GM21619 (cell line): ENCODE data around the gene XDH.

Experiments used
- ATAC-seq: cut with Tn5 transposase; IDR thresholded peaks from one replicate; pipeline ENCODE4 v1.9.1; 2021; ENCODE audit not compliant: unreplicated experiment

Gene XDH

GRCh38 chr2:31414601-31415241 lies at the start of gene XDH:
Gene XDH (minus strand): TSS chr2:31414742. CDS start chr2:31414666, 76 bp downstream.
- no peak for ATAC-seq

- ATAC-seq = no peak
These were observed 43.1 kb upstream of the XDH start for GRCh38 chr2:31457651-31458050.

- no peak for ATAC-seq
These were observed 32.3 kb upstream of the XDH start for GRCh38 chr2:31446848-31447247.

- ATAC-seq = no peak
These were observed 27.8 kb upstream of the XDH start for GRCh38 chr2:31442376-31442775.

GRCh38 chr2:31440764-31441163 lies 26.2 kb upstream of the XDH start:
- no peak for ATAC-seq

- no peak for ATAC-seq
These were observed 20.4 kb upstream of the XDH start for GRCh38 chr2:31434911-31435310.

- no peak for ATAC-seq
These were observed 19.0 kb upstream of the XDH start for GRCh38 chr2:31433541-31433940.

- ATAC-seq = no peak
These were observed 16.1 kb upstream of the XDH start for GRCh38 chr2:31430439-31431165.

GRCh38 chr2:31429759-31430438 lies 15.4 kb upstream of the XDH start:
- no peak for ATAC-seq

- ATAC-seq = no peak
These were observed 14.5 kb upstream of the XDH start for GRCh38 chr2:31429040-31429439.

GRCh38 chr2:31428001-31428418 lies 13.5 kb upstream of the XDH start:
- ATAC-seq = no peak

GRCh38 chr2:31426096-31426495 lies 11.6 kb upstream of the XDH start:
- ATAC-seq = no peak

GRCh38 chr2:31421634-31422033 lies 7.1 kb upstream of the XDH start:
- no peak for ATAC-seq

GRCh38 chr2:31420936-31421335 lies 6.4 kb upstream of the XDH start:
- ATAC-seq = no peak

- ATAC-seq = no peak
These were observed 4.8 kb upstream of the XDH start for GRCh38 chr2:31419386-31419785.

- no peak for ATAC-seq
These were observed 879 bp upstream of the XDH start for GRCh38 chr2:31415421-31415820.

- no peak for ATAC-seq
These were observed 536 bp downstream of the XDH start for GRCh38 chr2:31413862-31414550.

GRCh38 chr2:31413025-31413424 lies 1.5 kb downstream of the XDH start:
- no peak for ATAC-seq

GRCh38 chr2:31411771-31412170 lies 2.8 kb downstream of the XDH start:
- no peak for ATAC-seq

- no peak for ATAC-seq
These were observed 7.8 kb downstream of the XDH start for GRCh38 chr2:31406593-31407385.

GRCh38 chr2:31404827-31405226 lies 9.7 kb downstream of the XDH start:
- ATAC-seq = no peak
